HG03135 (cell line): ENCODE results near the gene OBSCN.

Experiments used
- ATAC-seq: cut with Tn5 transposase; IDR thresholded peaks from one replicate; pipeline ENCODE4 v1.9.1; 2021; ENCODE audit warnings: mild to moderate bottlenecking, moderate library complexity; ENCODE audit not compliant: unreplicated experiment

OBSCN gene

DNA sequence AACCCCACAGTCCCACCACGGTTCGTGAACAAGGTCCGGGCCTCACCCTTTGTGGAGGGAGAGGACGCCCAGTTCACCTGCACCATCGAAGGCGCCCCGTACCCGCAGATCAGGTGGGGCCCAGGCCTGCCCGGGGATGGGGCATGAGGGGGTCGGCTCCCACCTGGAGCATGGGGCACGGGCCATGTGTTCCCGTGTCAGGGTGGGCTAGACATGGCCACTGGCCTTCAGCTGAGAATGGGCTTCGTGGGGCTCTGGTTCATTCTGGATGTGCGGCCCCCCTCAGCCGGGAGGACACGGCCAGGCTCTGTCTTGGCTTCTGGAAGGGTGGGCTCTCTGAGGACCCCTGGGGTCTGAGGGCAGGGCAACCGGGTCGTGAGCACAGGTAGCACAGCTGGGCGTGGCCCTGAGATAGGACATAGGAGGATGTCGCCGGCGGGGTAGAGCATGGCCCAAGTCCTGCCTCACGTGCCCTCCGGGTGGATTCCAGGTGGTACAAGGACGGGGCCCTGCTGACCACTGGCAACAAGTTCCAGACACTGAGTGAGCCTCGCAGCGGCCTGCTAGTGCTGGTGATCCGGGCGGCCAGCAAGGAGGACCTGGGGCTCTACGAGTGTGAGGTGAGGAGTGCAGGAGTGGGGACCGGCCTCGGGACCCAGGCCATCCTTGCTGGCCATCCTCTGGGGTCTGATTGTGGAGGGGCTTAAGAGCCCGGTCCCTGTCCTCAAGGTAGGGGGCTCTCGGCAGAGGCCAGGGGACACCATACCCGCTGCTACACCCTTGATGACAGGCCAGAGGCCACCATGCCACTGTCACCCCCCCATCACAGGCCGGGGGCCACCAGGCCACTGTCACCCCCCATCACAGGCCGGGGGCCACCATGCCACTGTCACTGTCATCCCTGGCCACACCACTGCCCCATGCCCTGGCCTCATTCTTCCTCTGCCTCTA is 143.3 kb downstream of the OBSCN start:
- no peak for ATAC-seq

DNA sequence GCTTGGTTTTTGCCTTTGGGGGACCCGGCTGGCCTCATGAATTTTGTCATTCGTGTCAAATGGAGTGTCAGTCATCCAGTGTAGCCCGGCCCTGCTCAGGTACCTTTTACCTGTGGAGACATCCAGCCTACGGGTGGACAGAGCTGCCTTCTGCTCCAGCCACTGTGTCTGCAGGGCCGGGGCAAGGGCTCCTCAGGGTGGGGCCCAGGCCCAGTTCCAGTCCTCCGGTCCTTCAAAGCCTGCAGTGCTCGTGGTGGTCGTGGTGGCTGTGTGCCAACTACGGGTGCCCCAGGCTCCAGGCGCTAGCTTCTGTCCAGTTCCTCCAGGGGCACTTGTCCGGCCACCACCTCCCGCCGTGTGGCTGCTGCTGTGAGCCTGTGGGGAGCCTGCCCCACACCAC is 144.0 kb downstream of the OBSCN start:
- ATAC-seq, result no peak

DNA sequence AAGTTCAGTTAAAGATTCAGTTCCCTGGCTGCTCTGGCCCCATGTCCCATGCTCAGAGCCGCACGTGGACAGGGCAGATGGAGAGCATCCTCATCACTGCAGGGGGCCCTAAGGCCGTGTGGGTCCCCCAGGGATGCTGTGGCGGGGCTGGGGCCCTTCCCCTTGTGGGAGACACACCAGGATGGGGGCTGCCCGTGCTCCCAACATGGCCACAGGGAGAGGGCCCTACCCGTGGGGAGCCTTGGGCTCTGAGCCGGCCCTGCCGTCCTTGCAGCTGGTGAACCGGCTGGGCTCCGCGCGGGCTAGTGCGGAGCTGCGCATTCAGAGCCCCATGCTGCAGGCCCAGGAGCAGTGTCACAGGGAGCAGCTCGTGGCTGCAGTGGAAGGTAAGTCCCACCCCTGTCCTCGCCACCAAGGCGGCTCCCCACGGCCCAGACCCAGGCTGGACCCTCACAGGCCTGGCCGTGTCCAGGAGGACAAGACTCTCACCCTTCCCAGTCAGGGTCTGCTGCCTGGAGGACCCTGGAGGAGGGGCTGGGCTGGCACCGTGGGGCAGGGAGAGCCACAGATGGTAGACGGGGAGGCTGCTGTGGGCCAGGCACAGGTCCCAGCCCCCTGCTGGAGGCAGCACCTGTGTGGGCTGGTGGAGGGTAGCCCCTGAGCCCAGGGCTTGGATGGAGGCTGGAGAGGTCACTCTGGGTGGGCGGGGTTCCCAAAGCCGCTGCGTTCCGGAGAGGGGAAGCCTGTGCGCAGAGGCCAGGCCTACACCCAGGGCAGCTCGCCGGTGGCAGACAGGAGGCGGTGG is 145.0 kb downstream of the OBSCN start:
- ATAC-seq, result no peak

DNA sequence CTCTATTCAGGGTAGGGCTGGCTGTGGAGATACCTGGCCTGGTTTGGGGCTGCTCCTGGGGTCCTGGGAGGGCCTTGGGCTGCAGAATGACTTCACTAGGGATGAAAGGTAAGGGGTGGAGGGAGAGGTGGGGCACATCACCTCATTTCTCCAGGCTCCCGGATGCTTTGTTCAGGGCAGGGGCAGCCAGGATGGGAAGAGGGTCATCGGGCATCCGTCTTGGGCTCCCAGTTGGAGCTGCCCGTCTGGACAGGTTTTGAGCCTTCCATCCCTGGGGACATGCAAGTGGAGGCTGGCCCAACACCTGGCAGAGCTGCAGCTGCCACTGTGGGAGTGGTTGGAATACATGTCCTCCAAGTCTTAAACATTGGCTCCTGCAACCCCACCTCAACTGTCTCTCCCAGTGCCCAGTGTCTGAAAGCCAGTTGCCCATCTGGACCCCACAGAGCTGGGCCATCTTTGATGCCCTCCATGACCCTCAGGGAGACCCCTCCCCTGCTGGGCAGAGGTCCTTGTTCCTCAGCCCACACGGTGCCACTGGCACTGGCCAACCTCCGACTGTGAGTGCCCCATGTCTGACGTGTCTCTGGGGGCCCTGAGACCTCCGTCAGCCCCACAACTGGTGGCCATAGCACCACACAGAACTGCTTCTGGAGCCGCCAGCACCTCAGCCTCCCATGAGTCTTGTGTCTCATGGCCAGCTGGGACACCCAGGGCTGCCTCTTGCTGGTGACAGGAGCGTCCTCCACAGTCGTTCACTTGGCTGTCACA is 145.9 kb downstream of the OBSCN start:
- ATAC-seq, result no peak

DNA sequence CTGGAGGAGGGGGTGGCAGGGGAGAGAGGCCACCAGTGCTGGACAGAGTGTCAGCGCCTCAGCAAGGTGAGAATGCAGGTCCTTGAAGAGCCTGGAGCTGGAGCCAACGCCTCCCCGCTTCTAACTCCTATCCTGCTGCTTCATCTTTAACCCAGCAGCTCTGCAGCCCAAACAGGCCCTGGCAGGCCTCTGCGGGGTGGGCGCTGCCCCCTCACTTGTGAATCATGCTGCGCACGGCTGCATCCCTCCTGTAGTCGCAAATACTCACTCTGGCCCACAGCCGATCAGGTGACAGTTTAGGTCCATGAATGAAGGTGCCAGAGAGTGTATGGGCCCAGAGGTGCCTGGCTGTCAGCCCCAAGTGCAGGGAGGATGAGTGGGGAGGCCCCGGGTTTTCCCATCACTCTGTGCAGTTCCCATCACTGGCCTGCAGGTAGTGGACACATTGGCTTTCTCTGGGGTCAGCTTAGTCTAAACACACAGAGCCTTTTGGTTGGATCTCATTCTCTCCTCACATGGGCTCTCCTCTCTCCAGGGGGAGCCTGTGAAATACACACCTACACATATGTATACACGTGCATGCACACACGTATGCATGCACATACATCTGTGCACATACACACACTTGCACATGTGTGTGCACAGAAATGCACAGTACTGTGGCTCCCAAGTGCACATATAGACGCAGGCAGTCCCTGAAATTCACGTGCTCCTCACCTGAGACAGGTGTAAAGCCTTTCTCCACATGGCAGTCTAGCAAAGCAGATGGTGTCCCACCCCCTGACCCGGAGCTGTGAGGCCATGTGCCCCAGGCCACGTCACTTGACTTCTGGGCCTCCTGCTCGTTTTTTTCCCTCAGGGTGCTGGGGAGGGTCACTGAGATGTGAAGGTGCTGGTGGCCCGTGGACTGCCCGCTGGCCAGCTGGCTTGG is 146.8 kb downstream of the OBSCN start:
- no peak for ATAC-seq

DNA sequence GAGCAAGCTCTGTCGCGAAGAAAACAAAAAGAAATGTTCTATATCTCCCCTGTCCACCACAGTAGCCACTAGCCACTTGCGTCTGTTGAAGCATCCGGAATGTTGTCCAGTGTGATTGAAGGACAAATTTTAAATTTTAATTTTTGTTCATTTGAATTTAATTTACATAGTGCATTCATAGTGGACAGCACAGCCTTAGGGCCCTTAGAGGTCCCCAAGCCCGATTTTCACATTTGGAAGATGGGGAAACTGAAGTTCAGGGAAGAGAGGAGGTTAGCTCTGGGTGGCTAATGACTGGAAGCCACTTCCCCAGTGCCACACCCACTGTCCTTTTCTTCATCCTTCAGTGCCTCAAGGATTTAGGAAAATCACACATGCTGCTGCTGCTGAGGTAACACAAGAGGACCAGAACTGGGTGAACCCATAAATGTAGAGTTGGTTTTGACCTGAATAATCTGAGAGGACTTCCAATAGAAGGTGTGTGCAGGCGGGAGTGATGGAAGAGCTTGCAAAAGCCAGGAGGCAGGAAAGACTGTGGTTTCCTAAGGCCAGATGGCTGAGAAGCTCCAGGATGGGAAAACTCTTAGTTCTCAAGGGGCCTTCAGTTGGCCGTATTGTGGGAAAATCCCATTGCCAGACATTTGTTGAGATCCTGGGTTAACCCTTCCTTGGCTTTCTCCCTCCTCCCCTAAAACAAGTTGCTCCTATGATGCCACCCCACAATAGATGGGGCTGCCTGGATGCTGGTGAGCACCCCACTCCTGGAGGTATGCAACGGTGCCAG is 149.2 kb downstream of the OBSCN start:
- no peak for ATAC-seq

DNA sequence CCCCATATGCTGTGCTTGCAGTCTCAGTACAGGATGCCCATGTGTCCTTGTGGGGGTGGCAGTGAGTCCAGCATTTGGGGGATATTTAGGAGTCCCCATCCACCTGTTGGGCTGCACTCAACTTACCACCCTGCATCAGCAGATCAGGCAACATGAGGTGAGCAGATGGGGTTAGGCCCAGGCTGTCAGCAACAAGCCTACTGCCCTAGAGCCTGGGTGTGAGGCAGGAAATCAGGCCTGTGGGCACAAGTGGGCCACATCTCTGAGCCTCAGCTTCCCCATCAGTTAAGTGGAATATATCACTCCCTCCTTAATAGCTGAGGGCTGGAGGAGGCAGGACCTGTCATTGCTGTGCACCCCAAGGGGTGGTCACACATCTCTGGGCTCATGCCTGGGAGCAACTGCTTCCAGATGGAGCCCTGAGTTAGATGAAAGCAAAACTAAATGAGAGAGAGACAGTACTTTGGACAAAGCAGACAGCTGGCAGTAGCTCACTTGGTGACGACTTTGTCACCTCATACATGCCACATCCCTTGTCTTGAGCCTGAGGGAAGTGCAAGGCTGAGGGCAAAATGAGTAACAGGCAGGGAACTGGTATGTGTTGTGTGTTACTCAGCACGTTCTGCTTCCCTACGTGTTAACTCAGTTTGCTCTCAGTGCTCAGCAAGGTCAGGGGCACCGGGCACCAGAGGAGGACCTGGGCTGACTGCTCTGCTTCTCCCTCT is 150.4 kb downstream of the OBSCN start:
- ATAC-seq, result no peak

DNA sequence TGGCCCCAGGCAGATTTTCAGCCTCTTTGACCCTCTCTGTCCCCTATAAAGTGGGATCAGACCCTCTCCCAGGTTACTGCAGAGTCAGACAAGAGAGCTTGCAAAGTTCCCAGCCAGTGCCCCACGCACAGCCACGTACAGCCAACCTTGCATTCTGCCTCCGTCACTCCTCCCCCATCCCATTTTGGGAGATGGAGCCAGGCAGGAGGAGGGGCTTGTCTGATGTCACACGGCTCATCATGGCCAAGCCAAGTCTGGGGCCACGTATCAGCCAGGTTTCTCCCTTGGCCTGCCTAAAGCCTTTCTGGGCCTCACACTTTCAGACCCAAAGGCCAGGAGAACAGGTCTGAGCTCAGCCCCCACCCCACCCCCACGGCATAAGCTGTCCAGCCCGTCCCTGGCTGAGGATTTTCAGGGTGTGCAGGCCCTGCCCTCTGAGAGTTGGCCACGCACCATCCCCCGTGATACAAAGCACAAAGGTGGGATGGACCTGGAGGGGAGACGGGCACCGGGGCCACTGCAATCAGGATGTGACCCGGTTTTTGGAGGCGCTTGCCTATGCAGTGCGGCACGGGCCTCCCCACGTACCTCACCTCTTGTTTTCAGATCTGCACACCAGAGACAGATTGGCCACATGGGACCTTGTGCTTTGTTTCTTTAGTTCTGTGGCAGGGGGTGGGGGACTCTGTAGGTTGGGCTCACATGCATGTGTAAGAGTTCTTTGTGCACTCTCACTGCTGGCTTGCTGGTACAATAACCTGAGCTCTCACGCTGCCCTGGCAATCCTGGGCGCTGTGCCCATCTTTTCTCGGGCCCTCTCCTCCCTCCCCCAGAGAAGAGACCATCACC is 151.1 kb downstream of the OBSCN start:
- no peak for ATAC-seq

DNA sequence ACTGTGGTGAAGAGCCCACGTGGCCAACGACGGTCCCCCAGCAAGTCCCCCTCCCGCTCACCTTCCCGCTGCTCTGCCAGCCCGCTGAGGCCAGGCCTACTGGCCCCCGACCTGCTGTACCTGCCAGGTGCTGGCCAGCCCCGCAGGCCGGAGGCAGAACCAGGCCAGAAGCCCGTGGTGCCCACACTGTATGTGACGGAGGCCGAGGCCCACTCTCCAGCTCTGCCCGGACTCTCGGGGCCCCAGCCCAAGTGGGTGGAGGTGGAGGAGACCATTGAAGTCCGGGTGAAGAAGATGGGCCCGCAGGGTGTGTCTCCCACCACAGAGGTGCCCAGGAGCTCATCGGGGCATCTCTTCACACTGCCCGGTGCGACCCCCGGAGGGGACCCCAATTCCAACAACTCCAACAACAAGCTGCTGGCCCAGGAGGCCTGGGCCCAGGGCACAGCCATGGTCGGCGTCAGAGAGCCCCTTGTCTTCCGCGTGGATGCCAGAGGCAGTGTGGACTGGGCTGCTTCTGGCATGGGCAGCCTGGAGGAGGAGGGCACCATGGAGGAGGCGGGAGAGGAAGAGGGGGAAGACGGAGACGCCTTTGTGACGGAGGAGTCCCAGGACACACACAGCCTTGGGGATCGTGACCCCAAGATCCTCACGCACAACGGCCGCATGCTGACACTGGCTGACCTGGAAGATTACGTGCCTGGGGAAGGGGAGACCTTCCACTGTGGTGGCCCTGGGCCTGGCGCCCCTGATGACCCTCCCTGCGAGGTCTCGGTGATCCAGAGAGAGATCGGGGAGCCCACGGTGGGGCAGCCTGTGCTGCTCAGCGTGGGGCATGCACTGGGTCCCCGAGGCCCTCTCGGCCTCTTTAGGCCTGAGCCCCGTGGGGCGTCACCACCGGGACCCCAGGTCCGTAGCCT is 152.0 kb downstream of the OBSCN start:
- ATAC-seq, result no peak

DNA sequence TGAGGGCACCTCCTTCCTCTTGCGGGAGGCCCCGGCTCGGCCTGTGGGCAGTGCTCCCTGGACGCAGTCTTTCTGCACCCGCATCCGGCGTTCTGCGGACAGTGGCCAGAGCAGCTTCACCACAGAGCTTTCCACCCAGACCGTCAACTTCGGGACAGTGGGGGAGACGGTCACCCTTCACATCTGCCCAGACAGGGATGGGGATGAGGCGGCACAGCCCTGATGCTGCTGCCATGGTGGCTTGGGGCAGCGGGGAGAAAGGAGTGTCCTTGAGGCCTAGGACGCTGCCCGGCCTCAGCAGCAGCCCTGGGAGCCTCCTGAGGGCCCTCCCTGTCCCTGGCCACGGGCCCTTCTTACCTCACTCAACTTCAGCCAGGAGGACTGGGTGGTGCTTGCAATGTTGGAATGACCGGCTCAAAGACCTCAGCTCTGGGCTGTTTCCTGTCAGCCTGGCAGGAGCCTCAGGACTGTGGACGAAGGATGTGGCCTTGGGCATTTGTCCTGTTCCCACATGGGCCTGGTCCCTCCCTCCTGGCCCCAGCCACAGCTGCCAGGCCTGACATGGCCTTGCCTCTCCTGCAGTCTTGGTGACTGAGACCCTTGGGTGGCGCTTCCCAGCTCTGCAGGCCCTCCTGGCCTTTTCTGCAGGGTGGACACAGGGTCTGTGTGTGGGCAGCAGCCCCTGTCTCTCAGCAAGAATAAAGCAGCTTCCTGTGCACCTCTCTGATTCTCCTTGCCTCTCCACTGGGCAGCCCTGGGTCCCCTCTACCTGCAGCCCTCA is 152.9 kb downstream of the OBSCN start:
- ATAC-seq, result no peak

DNA sequence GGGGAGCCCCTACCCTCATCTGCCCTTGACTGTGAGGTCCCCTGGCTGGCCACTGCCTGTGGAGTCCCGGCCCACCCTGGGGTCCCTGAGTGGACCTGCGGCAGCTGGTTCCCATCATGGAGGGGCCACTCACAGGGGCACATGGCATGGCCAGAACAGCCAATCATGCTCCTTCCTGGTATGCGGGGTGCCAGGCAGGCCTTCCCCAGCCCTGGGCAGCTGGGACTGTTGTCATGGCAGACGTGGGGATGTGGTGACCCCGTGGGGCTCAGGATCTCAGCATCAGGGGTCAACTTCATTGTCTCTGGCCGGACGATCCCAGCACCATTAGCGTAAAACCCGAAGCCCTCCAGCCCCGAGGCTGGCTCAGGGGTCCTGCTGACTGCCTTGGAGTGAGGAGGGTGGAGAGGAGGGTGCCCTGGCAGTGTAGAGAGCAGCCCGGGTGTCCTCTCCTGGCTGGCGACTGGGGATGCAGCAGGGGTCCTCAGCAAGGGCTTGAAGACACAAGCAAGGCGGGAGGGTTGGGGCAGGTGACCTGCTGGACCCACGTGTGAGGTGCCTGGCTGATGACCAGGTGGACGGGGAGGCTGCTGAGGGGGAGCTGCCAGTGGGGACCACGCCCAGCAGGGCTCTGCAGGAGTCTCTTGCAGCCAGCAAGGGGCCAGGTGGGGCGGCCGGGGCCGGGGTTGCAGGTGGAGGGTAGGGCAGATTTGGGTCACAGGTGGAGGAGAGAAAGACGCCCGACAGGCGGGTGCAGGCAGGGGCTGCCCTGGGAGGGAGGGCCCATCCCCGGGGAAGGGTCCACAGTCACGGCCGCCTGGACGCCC is 153.7 kb downstream of the OBSCN start:
- ATAC-seq, result no peak

DNA sequence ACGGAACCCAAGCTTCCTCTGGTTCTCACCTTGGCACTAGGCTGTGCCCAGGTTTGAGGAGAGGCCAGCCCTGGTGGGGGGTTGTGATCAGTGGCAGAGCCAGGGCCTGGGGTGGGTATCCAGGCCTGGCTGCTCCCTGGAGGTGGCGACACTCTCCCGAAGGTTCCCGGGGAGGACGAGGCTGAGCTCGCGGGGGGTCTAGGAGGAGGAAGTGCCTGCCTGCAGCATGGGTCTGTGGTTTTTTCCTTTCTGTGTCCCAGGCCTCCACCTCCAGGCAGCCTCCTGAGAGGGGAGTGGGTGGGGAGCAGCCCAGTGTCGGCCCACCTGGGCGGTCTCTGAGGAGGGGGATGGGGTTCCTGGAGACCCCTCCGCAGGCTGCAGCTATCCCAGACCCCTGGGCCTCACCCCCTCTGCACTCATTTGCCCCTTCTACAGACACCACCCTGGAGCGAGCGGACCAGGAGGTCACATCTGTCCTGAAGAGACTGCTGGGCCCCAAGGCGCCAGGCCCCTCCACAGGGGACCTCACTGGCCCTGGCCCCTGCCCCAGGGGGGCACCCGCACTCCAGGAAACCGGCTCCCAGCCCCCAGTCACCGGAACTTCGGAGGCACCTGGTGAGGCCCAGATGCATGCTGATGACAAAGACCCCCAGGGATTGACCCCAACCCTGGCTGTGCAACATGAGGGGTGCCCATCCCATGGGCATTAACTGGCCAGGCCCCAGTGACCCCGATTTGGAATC is 154.5 kb downstream of the OBSCN start:
- ATAC-seq, result no peak

DNA sequence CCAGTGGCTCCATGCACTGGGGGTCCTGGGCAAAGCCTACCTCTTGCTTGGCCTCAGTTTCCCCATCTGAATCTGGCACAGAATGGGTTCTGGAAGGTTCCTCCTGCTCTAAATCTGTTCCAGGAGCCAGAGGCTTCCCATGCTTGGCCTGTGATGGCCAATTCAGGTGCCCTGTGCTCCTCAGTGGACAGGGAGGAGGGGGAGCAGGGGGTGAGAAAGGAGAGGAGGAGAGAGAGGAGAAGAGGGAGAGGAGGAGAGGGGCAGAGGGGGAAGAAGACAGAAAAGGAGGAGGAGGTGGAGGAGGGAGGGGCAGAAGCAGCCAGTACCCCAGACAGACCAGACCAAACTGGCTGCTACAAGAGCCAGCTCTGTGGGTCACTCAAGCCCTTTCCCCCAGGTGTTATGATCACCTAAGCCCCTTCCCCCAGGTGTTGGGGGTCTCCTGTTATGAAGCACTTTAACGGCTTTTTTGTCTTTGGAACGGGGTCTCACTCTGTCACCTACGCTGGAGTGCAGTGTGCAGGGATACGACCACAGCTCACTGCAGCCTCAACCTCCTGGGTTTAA is 155.1 kb downstream of the OBSCN start:
- ATAC-seq, result no peak

DNA sequence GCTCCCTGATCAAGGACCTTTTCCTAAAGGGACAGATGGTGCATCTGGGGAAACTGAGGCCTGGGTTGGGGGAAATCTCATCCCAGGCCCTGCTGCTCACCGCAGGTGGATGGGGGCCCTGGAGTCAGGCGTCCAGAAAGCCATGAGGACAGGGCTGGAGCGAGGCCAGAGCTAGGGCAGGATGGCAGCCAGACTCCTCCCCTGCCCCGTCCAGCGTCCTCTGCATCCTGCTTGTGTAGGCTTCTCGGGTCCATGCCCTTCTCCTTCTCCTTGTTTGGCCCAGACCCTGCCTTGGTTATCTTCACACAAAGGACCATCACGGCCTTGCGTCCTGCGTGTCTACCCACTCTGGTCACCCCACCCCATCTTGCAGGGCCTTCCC is 155.8 kb downstream of the OBSCN start:
- ATAC-seq, result no peak
